NCI-H524 treated with DMSO at 0.1 percent for 48 hours (cell line): ENCODE measurements around the gene SMIM8.

Source experiments
- DNase-seq: peaks from one replicate; lab custom pipeline; 2025; lab: John Stamatoyannopoulos, UW

The SMIM8 gene

DNA sequence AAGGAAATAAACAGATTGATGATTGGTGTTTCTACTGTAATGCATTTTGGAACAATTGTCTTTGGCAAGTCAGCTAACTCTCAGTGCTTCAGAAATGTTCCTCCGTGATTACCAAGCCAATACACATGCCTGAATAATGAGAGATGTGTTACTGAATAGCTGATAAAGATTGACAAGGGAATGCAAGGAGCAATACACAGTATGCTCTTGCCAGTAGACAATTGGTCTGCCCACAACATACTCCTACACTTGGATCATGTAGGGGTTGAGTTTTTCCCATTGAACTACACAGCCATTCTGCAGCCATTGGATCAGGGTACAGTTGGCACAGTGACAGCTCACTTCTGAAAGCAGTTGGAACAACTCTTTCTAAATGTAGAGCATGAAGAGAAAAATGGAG is 12.3 kb downstream of the SMIM8 start:
- DNase-seq = no peak

DNA sequence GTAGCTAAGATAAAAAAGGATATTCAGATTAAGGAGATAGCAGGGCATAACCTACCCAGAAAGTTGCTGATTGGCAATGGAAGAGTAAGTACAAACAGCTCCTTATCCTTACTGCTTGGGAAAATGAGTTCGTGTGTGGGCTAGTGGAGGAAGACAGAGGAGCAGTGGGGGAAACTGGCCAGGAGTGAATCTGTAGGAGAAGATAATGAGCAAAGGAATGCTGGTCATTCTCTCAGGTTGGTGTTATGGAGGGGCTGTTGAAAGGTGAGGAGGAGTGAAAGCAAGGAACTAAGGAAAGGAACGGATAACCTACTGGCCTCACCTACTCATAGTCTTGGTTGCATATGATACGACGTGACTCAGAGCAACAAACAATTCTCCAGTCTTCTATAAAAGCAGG is 14.0 kb downstream of the SMIM8 start:
- no peak for DNase-seq

DNA sequence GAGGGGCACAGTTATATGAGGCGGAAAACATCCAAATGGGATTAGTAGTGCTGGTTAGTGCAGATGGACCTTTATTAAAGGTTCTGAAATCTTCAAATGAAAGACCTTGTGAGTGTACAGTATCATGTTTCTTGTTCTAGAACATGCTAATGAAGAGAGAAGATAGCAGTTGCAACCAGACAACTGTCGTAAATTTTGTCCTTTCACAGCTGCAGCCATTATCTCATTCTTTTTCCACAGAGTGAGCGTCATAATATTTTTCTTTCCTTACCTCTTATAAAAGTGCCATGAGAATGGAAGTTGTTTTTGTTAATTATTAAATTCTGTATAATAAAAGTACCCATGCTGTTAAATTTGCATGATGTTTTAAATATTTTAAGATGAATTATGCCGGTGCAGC is 17.8 kb downstream of the SMIM8 start:
- no peak for DNase-seq

DNA sequence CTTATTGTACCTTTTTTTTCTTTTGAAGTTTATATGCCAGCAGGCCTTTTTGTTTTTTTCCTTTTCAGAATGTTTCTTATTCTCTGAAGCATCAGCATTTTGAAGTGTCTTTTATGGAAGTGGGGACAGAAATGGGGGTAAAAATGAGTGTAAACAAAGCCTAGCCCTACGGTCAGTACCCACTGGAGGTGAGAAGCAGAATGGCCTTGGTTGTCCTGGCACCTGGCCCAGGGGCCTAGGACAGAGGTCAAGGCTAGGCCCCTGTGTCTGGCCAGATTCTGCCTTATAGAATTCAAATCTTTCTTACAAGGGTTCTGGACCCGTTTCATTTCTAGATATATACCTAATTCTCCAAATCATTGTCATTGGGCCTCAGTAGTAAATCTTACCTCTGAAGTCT is 18.8 kb downstream of the SMIM8 start:
- DNase-seq = no peak

DNA sequence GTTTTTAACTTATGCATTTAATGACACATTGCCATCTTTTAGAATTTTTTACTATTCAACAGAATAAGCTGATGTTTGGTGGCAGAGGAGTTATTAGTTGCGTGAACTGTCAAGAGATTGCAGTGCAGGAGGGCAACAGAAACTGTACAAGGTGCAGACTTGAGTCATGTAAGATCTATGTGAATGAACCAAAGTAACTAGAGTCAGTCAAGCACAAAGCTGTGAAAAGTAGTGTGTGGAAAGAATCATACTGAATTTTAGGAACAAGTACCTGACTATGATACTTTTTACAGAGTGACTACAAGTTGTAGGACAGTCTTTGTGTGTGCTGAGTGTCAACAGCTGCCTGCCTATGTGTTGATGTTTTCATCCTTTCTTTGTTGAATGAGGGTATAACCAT is 19.5 kb downstream of the SMIM8 start:
- no peak for DNase-seq

DNA sequence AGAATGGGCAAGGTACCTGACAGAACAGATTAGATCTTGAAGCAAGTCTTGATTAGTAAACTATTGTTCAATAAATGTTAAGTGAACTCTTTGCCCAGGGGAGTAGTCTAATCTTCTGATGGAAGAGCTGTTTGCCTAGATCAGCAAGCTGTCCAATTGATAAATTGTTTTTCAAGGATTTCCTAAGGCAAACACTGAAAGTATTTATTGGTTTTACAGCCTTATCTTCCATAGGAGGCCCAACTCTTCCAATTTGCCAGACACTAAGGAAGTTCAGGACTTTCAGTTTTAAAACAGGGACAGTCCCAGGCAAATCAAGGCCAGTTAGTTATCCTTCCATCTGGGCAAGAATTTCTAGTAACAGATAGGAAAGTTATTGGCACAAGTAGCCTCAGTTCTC is 20.4 kb downstream of the SMIM8 start:
- DNase-seq = no peak

DNA sequence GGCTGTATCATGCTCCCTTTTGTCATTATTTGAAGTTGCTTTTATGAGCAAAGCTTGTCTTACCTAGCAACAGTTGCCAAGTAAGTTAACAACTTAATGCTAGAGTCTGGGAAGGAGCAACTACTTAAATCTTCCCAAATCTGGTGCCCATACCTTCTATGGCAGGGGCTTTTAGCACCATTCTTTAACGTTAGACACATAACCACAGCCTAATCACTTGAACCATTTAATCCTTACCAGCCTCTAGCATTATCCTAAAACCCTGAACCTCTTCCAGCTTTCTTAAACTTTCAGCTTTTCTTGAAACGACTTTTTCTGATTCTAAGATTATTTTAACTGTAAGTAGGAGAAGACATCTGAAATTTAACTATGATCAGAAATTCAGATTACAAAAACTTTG is 22.3 kb downstream of the SMIM8 start, which contains the start of gene C6orf163:
Gene C6orf163, plus strand, starts transcription at position 83 of the 400 bp plus-strand sequence. Its CDS starts 287 bp downstream, at position 370.
- DNase-seq = no peak

DNA sequence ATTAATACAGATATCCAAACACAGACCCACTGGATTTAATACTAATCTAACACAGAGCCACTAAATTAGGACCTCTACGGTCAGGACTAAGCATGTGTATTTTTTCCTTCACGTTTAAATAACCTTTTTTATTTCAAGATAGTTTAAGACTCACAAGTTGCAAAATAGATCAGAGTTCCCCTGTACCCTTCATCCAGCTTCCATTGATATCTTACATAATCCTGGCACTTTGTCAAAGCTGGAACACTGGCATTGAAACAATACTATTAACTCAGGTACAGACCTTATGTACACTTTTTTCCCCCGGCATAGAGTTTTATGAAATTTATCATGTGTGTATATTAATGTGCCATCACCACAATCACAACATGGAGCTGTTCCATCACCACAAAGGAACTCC is 24.3 kb downstream of the SMIM8 start:
- no peak for DNase-seq

DNA sequence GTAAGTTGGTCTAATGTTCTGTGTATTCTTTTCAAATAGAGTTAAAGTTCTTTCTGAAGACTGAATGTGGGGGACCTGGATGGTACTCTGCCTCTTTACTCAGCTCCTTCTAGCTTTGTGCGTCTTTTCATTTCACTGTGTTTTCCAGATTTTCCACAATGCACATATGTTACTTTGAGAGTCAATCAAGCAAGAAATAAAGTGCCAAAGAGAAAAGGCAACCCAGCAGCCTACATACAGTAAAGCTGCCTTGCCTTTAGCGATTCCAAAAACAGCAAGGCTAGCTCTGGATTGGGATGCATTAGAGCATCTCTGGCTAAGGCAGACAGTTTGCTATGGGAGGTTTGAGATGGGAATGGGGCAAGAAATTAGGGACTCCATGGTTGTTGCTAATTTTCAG is 27.5 kb downstream of the SMIM8 start:
- no peak for DNase-seq

DNA sequence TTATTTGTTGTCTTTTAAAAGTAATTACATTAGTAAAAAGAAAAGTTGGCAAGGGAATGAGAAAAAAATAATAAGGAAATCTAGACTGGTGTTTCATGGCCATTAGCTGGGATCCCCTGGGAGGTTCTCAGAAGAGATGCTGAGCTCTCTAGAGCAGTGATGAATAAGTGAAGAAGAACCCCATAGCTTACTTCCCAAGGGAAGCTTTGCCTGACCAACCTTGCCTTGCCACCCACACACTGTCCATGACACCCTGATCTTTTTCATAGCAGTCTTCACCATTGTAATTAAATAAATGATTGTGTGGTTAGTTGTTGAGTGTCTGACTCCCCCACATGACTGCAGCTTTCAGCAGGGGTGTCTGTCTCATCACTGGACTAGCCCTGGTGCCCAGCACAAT is 28.1 kb downstream of the SMIM8 start:
- no peak for DNase-seq

DNA sequence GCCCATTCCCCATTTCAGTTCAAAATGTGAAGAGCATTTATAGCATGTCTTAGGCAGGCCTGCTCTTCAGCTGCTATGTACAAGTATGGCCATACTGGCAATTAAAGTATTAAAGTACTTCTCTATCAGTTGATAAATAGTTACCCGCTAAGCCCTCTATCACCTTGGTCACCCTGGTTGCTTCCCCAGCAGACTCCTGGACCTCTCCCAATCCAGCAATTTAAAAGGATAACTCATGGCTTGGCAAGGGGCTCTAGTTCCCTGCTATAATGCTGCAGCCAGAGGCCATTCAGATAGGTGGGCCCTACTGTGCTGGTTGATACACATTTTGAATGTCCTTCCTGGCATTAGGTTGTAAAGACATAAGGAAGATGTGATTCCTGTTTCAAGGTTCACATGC is 29.2 kb downstream of the SMIM8 start:
- no peak for DNase-seq

DNA sequence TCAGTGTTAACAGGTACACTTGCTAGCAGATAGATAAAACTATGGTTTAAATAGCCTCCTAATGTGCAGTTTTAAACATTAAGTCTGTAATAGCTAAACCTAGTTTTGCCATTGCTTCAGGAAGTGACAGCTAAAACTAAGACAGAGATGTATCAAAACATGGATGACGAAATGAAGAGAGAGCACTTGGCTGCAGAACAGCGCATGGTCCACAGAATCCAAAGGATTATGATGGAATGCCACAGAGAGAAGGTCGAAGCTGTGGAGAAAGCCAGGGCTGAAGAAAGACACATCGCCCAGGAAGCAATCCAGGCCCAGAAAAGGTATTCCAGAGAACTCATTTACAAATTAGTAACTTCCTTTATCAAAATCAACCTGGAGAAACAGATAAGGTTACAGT is 33.8 kb downstream of the SMIM8 start:
- DNase-seq = no peak

DNA sequence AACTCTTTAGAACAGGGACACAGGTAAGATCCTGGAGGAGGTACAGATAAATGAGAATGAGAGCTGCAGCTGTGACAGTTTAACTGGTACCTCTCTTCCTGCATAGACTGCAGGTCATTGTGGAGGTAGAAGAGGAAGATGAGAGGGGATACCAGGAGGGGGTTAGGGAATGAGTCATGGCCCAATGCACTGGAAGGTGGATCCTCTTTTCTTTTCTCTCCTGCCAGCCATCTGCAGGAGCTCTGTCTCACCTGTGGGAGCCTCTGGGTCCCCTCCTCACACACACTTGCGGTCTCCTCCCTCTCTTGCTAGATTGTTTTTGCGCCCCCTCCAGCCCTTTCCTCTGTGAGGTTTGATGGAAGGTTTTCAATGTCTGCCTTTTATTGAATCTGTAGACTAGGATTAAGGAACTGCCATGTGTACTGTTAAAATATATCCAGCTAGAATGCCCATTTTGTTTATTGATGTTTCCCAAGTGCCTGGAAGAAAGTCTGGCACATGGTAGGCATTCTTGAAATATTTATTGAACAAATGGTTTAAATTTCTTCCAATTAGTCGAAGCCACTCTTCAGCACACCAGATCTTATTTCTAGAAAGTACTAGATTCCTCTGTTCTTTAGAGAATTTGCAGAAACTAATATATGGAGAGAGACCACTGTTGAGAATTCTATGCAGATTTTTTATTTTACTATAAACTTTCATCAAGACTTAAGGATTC is 35.2 kb downstream of the SMIM8 start:
- no peak for DNase-seq

DNA sequence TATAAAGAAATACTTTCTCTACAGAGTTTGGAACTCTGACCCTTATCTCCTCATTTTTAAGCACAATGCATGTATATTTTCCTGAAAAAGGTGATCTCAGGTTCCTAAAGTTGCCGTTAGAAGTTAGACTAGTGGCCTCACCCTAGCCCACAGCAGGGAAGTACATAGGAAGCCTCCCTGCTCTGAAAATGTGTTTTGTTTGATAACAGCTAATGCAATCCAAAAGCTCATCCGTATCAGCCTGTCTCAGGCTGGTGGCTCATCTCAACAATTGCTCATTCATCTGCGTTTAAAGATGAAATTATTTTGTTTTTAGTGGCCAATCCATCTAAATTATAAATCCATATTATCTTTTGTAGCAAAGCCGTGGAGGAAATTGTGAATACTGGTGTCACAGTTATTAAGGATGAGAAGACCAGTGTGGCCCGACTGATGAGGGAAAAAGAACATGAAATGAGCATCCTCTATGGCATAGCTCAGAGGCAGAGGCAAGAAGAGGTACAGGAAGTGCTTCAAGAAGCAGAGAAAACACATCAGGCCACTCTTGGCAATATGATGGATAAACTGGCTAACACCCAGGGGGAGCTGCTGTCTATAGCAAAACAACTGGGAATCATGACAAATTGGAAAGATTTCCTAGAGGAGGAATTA is 42.3 kb downstream of the SMIM8 start:
- no peak for DNase-seq

DNA sequence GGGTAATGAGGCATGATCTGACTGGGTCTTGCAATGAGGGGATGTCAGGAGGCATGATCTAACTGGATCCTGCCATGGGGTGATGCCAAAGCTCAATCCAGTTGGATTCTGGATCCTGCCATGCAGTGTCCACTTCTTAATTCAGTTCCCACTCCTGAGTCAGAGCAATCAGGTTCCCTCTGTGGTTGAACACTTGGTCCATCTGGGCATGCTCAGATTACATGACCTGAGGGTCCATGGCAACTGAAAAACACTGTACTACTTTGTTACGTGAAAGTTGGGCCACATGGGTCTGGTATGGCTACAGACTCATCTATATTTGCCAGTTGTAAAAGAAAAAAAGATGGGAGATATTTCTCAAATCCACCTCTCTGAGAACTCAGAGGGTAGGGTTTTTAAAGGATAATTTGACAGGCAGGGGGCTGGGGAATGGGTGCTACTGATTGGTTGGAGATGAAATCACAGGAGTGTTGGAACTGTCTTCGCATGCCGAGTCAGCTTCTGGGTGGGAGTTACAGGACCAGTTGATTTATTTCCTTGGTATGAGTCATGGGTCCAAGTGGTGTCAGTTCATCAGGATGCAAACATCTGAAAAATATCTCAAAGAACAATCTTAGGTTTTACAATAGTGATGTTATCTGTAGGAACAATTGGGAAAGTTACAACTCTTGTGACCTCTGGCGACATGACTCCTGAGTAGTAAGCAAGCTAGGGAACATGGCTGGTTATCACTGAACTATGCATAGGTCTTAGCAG is 43.9 kb downstream of the SMIM8 start:
- no peak for DNase-seq

DNA sequence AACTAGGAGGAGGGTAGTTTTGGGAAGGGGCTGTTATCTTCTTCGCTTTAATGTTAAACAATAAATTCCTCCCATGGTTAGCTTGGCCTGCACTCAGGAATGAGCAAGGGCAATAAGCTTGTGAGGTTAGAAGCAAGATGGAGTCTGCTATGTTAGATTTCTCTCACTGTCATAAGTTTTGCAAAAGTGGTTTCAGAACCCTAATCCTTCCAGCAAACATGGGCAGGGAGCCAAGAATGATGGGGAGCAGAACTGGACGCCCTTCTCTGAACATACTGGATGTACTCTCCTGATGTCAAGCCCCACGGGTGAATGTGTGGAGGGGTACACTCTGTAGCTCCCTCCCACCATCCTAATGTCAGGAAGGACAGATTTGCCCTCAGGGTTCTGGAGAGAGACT is 44.5 kb downstream of the SMIM8 start:
- DNase-seq = no peak

DNA sequence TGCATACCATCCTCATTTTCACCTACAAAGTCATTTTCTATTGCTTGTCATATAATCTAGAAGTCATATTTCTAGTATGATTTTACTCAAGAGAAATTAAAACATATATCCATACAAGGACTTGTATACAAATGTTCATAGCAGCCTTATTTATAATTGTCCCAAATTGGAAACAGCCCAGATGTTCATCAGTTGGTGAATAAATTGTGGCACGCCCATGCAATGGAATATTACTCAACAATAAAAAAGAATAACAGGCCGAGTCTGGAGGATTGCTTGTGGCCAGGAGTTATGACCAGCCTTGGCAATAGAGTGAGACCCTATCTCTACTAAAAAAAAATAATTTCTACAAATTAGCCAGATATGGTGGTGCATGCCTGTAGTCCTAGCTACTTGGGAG is 51.0 kb downstream of the SMIM8 start:
- no peak for DNase-seq

DNA sequence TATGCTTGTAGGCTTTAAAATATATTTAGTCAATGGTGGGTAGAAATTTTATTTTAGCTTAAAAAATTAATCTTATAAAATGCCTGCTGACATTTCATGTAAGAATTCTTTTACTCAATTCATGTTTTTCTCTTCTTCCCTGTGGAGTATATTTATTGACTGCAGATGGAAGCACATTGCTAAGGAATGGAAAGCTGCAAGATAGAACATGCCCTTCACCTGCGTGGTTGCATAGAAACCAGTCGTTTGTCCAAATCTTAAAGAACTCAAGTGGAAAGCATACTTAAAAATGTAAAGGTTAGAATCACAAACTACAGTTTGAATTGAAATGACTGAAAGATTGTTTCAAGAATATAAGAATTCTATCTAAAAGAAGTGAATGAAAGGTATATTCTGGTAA is 52.9 kb downstream of the SMIM8 start:
- DNase-seq = no peak

DNA sequence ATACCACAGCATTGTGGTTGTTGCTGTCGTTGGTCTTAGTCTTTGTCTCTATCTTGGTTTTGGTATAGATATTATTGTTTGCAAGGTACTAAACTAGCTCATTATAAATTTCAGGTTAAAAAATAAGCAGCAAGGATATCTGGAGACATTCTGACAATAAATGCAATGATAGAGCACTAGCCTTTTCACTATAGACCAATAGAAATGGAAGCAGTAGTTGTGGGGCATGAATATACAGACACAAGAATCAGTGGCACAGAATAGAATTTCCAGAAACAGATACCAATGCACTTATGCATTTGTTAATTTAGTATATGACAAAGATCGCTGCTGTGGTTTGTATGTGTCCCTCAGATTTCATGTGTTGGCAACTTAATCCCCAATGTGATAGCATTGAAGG is 54.3 kb downstream of the SMIM8 start:
- no peak for DNase-seq

DNA sequence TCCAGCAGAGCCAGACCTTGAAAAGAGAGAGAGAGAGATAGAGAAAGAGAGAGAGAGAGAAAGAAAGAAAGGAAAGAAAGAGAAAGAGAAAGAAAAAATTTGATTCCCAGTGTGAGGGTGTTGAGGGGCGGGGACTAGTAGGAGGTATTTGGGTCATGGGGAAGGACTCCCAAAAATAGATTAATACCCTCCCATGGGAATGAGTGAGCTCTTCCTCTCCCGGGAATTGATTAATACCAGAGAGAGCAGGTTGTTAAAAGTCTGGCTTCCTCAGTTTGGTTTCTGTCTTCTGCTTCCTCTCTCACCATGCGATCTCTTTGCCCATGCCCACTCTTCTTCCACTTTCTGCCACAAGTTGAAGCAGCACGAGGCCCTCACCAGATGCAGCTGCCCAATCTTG is 56.6 kb downstream of the SMIM8 start:
- no peak for DNase-seq

DNA sequence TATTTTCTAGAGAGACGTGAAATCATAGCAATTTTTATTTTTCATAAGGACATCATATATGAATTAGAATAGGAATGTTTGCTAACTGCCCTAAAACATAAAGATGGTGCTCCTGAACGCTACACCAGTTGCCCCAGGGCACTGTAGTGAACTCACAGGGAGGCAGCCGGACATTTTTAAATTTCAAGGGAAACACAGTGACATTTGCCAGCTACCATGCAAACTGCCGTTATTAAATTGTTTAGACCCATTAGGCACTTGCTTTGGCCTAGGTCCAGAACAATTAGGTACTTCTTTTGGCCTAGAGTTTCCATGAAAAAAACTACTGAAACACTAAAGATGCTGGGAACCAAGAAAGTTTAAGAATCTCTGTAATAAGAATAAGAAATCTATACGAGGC is 60.5 kb downstream of the SMIM8 start:
- DNase-seq = no peak

DNA sequence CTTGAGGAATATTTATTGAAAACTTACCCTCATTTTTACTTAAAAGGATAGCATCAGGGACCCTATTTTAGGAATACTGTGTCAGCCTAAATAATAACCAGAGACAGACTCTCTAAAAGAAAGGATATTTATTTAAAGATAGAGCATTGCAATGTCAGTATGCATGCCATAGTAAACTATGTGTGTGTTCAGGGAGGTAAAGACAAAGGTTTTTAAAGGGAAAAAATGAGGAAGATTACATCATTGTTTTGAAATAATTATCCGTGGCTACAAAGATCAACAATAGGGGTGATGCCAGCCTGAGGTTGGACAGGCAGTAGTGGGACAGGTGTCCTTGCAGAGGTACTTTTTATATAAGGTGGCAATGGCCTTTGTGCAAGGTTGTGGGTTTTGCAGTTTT is 61.6 kb downstream of the SMIM8 start:
- no peak for DNase-seq

DNA sequence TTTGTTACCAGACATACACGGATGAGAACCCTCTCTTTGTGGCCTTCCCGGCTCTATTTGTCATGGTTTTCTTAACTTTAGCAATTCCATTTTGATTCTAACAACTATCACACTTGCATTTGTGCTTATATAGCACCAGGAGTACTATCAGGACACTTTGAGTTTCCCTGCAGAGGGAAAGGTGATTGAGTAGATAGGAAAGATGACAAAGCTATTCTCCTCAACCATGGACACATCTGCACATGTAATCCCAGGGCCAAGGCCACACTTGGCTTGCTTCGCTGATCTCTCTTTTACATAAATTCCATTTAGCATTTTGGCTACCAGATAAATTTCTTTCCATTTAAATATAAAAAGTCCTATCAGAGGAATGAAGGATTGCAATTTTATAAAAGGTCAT is 62.1 kb downstream of the SMIM8 start:
- no peak for DNase-seq
